ENCODE measurements around the gene SNTG2.

- TF ChIP-seq CTCF (IDR thresholded peaks at IDR 0.05 in 8 of 11, conservative IDR thresholded peaks at IDR 0.05 in 3 of 11) (no peak), POLR2AphosphoS5 (IDR thresholded peaks at IDR 0.05) (peak in 2 of 3 donors; percentile 13 to 42), POLR2A (IDR thresholded peaks at IDR 0.05) (no peak)
Observed at GRCh38 chr2:938181-939005, 12.3 kb upstream of the SNTG2 start.

All from spleen (tissue), 7 donors.